HepG2 (cell line): ENCODE measurements around the gene IGFL1. TPM values are rescaled to one million over a fixed set of nuclear protein-coding genes. Genes with fewer than 3 reads are reported as not detected.

ENCODE experiments used
- ELF4 ChIP-seq: sonication (generic); formaldehyde crosslinking; IDR thresholded peaks from 2 replicates; pipeline ENCODE4 v1.5.0; 2020; ENCODE audit warnings: missing genetic modification reagents, mild to moderate bottlenecking, moderate library complexity, borderline replicate concordance
- GZF1 ChIP-seq: sonication (generic); formaldehyde crosslinking; IDR thresholded peaks from 2 replicates; pipeline ENCODE4 v1.5.1; 2020; ENCODE audit warnings: mild to moderate bottlenecking, missing genetic modification reagents
- KDM4B ChIP-seq: sonication (generic); formaldehyde crosslinking; IDR thresholded peaks from 2 replicates; pipeline ENCODE4 v1.4.0; 2020; ENCODE audit warnings: missing genetic modification reagents
- MAF1 ChIP-seq: sonication (generic); formaldehyde crosslinking; IDR thresholded peaks from 2 replicates; pipeline ENCODE4 v1.5.0; 2020; ENCODE audit warnings: missing genetic modification reagents, borderline replicate concordance
- MAFK ChIP-seq, 2 experiments: IDR thresholded peaks in 1 of 2; conservative IDR thresholded peaks in 1 of 2; 2 replicates each; pipeline ENCODE4 v1.6.1; 2011; ENCODE audit warnings: improper control_type of control experiment in 2 of 2, low read length in 2 of 2
- MIER3 ChIP-seq: IDR thresholded peaks from 2 replicates; pipeline ENCODE4 v1.6.1; 2016; ENCODE audit warnings: missing compliant biosample characterization, borderline replicate concordance
- MXD1 ChIP-seq: sonication (generic); formaldehyde crosslinking; IDR thresholded peaks from 2 replicates; pipeline ENCODE4 v1.4.0; 2020; ENCODE audit warnings: mild to moderate bottlenecking, missing genetic modification reagents
- REXO4 ChIP-seq: sonication (generic); formaldehyde crosslinking; IDR thresholded peaks from 2 replicates; pipeline ENCODE4 v1.8.0; 2022; ENCODE audit warnings: missing genetic modification reagents, mild to moderate bottlenecking, borderline replicate concordance
- RNF2 ChIP-seq: fragments of 450-650 bp; conservative IDR thresholded peaks from 2 replicates; pipeline ENCODE4 v1.6.1; 2016; ENCODE audit warnings: low read depth
- SETDB1 ChIP-seq: sonication (generic); formaldehyde crosslinking; IDR thresholded peaks from 2 replicates; pipeline ENCODE4 v1.5.1; 2020; ENCODE audit warnings: missing genetic modification reagents, mild to moderate bottlenecking, borderline replicate concordance
- THAP7 ChIP-seq: sonication (generic); formaldehyde crosslinking; IDR thresholded peaks from 2 replicates; pipeline ENCODE4 v1.8.1; 2023; ENCODE audit warnings: mild to moderate bottlenecking, missing genetic modification reagents
- ZBED4 ChIP-seq: sonication (generic); formaldehyde crosslinking; IDR thresholded peaks from 2 replicates; pipeline ENCODE4 v1.4.0; 2020; ENCODE audit warnings: missing genetic modification reagents, borderline replicate concordance
- ZNF224 ChIP-seq: sonication (generic); formaldehyde crosslinking; IDR thresholded peaks from 2 replicates; pipeline ENCODE4 v1.5.0; 2020; ENCODE audit warnings: mild to moderate bottlenecking, missing genetic modification reagents
- ZNF263 ChIP-seq: sonication (generic); formaldehyde crosslinking; IDR thresholded peaks from 2 replicates; pipeline ENCODE4 v1.4.0; 2020; ENCODE audit warnings: missing genetic modification reagents
- ZNF331 ChIP-seq: sonication (generic); formaldehyde crosslinking; IDR thresholded peaks from 2 replicates; pipeline ENCODE4 v1.4.0; 2020; ENCODE audit warnings: missing genetic modification reagents
- polyA plus RNA-seq, 8 experiments: library from polyadenylated mRNA; depleted of rRNA in 3 of 8; stranded (reverse) in 7 of 8; unstranded in 1 of 8; fragments of >200 nt; fragmentation: Illumina TruSeq in 4 of 8; extraction: Trizol in 4 of 8; gene quantifications; 2 replicates each; pipeline versions ENCODE4 v1.2.1 to v1.2.3, GENCODE V29; 2011 to 2016; ENCODE audit warnings: low read depth in 4 of 8, missing spikeins in 1 of 8, mixed read lengths in 1 of 8; ENCODE audit not compliant: insufficient read depth in 1 of 8
- total RNA-seq, 5 experiments: library from RNA; depleted of rRNA; stranded (reverse); fragments of >200 nt; fragmentation: Illumina TruSeq; extraction: Trizol; gene quantifications; 2 replicates each; pipeline ENCODE4 v1.2.3, GENCODE V29; 2016; ENCODE audit warnings: low read depth in 1 of 5
- TF ChIP-seq, protein P1 (sequence below): sonication (generic); formaldehyde crosslinking; IDR thresholded peaks from 2 replicates; pipeline ENCODE4 v1.4.0; 2020; ENCODE audit warnings: mild to moderate bottlenecking, missing genetic modification reagents

IGFL1 gene
- total and polyA plus RNA-seq, 2 of the 13 experiments (the other 11 are each of a cell fraction or from before 2014, with no cell fraction given), result not detected

DNA sequence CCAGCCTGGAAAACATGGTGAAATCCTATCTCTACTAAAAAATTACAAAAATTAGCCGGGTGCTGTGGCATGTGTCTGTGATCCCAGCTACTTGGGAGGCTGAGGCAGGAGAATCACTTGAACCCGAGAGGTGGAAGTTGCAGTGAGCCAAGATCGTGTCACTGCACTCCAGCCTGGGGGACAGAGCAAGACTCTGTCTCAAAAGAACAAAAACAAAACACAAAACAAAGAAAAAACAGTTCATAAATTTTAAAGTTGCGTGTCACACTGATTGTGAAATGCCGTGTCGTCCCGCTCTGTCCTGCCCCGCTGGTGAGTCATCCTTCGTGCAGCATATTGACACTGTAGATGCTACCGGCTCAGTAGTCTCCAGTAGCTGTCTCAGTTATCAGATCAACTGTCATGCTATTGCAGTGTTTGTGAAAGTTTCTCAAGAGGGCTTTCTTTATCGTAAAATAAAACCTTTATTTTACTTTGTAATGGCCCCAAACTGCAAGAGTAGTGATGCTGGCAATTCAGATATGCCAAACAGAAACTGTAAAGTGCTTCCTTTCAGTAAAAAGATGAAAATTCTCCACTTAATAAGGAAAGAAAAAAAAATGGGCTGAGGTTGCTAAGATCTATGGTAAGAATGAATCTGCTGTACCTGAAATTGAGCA, 36.4 kb upstream of the IGFL1 start (continued):
- TF ChIP-seq ZBED4 (peak; percentile 47; the same call in 1 of the 2 replicates), MAFK (conservative IDR thresholded peaks at IDR 0.05 in 1 of 2, IDR thresholded peaks at IDR 0.05 in 1 of 2; ENCODE audit: low read length in 2 of 2) (0 out of 4 replicates have a peak, but pooled peaks of 1 of the 2 experiments have one; percentile 2), ZNF263 (peak; percentile 43; the same call in 1 of the 2 replicates), KDM4B (CRISPR knock-in tag) (0 out of 2 replicates have a peak, but pooled peaks have one; percentile 50), ZNF331 (peak; percentile 72; the same call in 1 of the 2 replicates), THAP7 (CRISPR knock-in tag) (no peak), SETDB1 (CRISPR knock-in tag) (no peak), ZNF224 (CRISPR knock-in tag) (no peak), MAF1 (CRISPR knock-in tag) (no peak), MIER3 (CRISPR knock-in tag) (no peak), GZF1 (no peak), ELF4 (no peak), MXD1 (CRISPR knock-in tag) (no peak), RNF2 (no peak), REXO4 (CRISPR knock-in tag) (no peak)
- TF ChIP-seq, protein P1, sequence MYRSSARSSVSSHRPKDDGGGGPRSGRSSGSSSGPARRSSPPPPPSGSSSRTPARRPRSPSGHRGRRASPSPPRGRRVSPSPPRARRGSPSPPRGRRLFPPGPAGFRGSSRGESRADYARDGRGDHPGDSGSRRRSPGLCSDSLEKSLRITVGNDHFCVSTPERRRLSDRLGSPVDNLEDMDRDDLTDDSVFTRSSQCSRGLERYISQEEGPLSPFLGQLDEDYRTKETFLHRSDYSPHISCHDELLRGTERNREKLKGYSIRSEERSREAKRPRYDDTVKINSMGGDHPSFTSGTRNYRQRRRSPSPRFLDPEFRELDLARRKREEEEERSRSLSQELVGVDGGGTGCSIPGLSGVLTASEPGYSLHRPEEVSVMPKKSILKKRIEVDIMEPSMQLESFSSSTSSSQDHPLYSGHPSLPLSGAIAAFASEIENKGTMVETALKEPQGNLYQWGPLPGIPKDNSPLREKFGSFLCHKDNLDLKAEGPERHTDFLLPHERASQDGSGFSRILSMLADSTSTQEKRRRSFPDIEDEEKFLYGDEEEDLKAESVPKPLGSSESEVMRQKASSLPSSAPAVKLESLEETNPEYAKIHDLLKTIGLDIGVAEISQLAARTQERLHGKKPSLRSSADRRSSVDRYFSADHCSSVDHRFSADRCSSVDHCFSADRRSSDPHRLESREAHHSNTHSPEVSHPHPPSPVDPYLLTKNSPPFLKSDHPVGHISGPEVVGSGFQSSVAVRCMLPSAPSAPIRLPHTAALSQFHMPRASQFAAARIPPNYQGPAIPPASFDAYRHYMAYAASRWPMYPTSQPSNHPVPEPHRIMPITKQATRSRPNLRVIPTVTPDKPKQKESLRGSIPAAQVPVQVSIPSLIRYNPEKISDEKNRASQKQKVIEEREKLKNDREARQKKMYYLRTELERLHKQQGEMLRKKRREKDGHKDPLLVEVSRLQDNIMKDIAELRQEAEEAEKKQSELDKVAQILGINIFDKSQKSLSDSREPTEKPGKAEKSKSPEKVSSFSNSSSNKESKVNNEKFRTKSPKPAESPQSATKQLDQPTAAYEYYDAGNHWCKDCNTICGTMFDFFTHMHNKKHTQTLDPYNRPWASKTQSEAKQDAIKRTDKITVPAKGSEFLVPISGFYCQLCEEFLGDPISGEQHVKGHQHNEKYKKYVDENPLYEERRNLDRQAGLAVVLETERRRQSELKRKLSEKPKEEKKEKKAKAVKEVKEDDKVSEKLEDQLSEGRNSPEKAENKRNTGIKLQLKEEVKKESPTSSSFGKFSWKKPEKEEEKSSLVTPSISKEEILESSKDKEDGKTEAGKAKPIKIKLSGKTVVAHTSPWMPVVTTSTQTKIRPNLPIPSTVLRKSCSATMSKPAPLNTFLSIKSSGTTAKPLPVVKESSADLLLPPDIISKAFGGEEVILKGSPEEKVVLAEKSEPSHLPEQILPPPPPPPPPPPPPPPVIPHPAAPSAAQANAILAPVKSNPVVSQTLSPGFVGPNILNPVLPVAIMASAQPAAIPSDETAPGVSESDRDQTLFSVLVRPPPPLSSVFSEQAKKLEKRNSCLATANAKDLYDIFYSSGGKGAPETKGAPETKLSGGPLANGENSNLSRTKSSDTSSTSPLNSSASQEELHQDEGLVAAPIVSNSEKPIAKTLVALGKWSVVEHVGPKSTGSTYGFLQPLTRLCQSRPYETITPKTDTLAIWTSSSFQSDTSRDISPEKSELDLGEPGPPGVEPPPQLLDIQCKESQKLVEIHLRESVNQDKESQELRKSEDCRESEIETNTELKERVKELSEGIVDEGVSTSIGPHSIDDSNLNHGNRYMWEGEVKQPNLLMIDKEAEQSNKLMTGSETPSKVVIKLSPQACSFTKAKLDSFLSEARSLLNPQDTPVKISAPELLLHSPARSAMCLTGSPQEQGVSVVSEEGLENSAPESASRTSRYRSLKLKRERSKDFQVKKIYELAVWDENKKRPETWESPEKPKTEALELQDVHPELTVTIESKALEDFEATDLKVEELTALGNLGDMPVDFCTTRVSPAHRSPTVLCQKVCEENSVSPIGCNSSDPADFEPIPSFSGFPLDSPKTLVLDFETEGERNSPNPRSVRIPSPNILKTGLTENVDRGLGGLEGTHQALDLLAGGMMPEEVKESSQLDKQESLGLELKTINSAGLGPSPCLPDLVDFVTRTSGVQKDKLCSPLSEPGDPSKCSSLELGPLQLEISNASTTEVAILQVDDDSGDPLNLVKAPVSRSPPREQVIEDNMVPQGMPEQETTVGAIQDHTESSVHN (CRISPR knock-in tag), result no peak
